Measurements from ENCODE around the gene SCNN1B.
"Not testable (repeated sequence)": the region's sequence is repeated elsewhere in the genome, so short reads cannot be mapped to it uniquely, and the experiment has no call there.

The SCNN1B gene, protein sequence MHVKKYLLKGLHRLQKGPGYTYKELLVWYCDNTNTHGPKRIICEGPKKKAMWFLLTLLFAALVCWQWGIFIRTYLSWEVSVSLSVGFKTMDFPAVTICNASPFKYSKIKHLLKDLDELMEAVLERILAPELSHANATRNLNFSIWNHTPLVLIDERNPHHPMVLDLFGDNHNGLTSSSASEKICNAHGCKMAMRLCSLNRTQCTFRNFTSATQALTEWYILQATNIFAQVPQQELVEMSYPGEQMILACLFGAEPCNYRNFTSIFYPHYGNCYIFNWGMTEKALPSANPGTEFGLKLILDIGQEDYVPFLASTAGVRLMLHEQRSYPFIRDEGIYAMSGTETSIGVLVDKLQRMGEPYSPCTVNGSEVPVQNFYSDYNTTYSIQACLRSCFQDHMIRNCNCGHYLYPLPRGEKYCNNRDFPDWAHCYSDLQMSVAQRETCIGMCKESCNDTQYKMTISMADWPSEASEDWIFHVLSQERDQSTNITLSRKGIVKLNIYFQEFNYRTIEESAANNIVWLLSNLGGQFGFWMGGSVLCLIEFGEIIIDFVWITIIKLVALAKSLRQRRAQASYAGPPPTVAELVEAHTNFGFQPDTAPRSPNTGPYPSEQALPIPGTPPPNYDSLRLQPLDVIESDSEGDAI

GRCh38 chr16:23302045-23302956, at the start of gene SCNN1B:
TSS of gene SCNN1B (plus strand) at chr16:23302302. CDS start at chr16:23348600, 46,298 bp downstream.
- Mint-ChIP-seq H3K27me3 (peaks cover 30% of the 10 kb centered on the region), H3K4me1 (ENCODE audit: low read depth) (peaks cover 3% of the 10 kb centered on the region), H3K9me3 (ENCODE audit: low read depth) (no peaks in the 10 kb centered on the region), H3K27ac (no peak within 1 kb of the TSS), H3K4me3 (no peak within 1 kb of the TSS), H3K36me3 (no peaks in the 10 kb centered on the region)

DNA sequence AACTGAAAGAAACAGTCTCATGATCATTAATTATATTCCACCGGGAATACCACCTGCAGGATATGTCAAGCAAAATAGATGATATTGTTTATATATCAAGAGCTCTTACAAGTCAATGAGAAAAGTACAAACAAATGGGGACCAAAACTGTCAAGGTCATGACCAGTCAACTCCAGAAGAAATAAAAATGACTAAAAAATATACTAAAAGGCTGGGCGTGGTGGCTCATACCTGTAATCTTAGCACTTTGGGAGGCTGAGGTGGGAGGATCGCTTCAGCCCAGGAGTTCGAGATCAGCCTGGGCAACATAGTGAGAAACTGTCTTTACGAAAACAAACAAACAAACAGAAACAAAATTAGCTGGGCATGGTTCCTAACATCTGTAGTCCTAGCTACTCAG, 49.8 kb upstream of the SCNN1B start:
- Mint-ChIP-seq H3K4me3 (no peak overlapping the region), H3K4me1 (ENCODE audit: low read depth) (no peaks in the 10 kb centered on the region), H3K27me3 (peaks cover 11% of the 10 kb centered on the region), H3K36me3 (no peaks in the 10 kb centered on the region), H3K27ac (no peak overlapping the region), H3K9me3 (ENCODE audit: low read depth) (peaks cover 13% of the 10 kb centered on the region)

- Mint-ChIP-seq H3K27me3 (peaks cover 17% of the 10 kb centered on the region), H3K9me3 (ENCODE audit: low read depth) (peaks cover 13% of the 10 kb centered on the region)
- not testable (repeated sequence) for H3K36me3 Mint-ChIP-seq; H3K4me3 Mint-ChIP-seq; H3K27ac Mint-ChIP-seq; H3K4me1 Mint-ChIP-seq (ENCODE audit: low read depth)
These were observed 48.5 kb upstream of the SCNN1B start for GRCh38 chr16:23253650-23254049.

DNA sequence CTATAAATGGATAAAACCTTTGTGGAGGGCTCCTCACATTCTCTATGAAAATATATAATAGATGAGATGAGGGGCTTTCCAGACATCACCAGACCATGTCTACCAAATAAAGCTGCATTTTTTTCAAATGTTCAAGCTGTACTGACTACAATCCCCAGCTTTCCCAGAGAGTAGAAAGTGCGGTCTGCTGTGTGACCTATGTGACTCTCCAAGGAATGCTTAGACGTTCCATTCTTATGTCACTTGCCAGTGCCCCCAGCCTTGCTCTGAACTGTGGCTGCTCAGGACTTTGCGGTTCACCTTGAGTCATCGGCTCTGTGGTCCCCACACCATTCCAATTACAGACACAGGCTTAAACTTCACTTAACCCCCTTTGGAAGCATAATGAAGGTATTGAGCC, 47.8 kb upstream of the SCNN1B start:
- peaks cover 13% of the 10 kb centered on the region for H3K9me3 Mint-ChIP-seq (ENCODE audit: low read depth)
- no peak overlapping the region for H3K4me3 Mint-ChIP-seq

DNA sequence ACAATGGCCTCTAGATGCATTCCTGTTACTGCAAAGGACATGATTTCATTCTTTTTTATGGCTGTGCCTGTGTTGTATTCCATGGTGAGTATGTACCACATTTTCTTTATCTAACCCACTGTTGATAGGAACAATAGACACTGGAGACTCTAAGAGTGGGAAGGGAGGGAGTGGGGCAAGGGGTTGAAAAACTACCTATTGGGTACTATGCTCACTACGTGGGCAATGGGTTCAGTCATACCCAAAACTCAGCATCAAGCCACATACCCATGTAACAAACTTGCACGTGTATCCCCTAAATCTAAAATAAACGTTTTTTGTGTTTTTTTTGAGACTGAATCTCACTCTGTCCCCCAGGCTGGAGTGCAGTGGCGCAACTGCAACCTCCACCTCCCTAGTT, 47.1 kb upstream of the SCNN1B start:
- Mint-ChIP-seq H3K4me1 (ENCODE audit: low read depth) (no peaks in the 10 kb centered on the region), H3K36me3 (no peaks in the 10 kb centered on the region), H3K27ac (no peak overlapping the region), H3K27me3 (peaks cover 15% of the 10 kb centered on the region), H3K9me3 (ENCODE audit: low read depth) (peaks cover 7% of the 10 kb centered on the region), H3K4me3 (no peak overlapping the region)

More for the DNA sequence above, 47.8 kb upstream of the SCNN1B start:
- peaks cover 17% of the 10 kb centered on the region for H3K27me3 Mint-ChIP-seq
- H3K4me1 Mint-ChIP-seq (ENCODE audit: low read depth) = no peaks in the 10 kb centered on the region
- no peaks in the 10 kb centered on the region for H3K36me3 Mint-ChIP-seq
- no peak overlapping the region for H3K27ac Mint-ChIP-seq

GRCh38 chr16:23256440-23256839, 45.7 kb upstream of the SCNN1B start:
- H3K9me3 Mint-ChIP-seq (ENCODE audit: low read depth) = no peaks in the 10 kb centered on the region
- no peak overlapping the region for H3K27ac Mint-ChIP-seq
- no peaks in the 10 kb centered on the region for H3K4me1 Mint-ChIP-seq (ENCODE audit: low read depth)
- no peak overlapping the region for H3K4me3 Mint-ChIP-seq
- no peaks in the 10 kb centered on the region for H3K36me3 Mint-ChIP-seq
- peaks cover 15% of the 10 kb centered on the region for H3K27me3 Mint-ChIP-seq

DNA sequence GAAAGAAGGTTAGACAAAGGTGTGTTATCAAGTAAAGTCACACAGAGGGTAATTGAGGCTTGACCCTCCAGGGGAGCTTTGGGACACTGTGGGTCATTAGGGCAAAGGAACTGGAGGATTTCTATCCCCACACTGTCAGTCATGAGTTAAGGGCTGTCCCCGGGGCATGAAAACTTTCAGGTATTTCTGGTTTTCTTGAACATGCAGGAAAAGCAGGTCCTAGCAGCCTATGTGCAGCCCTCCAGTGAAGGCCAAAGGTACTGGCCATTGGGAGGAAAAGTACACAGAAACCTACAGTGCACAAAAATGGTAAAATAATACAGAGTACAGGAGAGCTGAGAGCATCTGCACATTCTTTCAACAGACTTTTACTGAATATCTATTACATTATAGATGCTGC, 44.4 kb upstream of the SCNN1B start:
- Mint-ChIP-seq H3K36me3 (no peaks in the 10 kb centered on the region), H3K4me3 (no peak overlapping the region), H3K9me3 (ENCODE audit: low read depth) (no peaks in the 10 kb centered on the region), H3K27me3 (peaks cover 16% of the 10 kb centered on the region), H3K4me1 (ENCODE audit: low read depth) (no peaks in the 10 kb centered on the region), H3K27ac (no peak overlapping the region)

DNA sequence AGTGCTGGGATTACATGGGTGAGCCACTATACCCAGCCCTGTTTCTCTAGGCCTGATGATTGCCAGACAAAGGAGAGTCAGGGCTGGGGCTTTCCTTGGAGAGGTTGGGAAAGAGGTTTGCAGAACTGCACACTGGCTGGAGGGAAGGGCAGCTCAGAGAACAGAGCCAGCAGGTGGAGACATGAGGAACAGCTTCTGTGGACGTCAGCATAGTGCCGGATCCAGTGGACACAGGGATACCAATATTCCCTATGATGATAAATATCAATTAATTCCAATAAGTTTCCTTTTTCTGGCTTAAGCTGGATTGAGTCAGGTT, 43.2 kb upstream of the SCNN1B start:
- Mint-ChIP-seq H3K4me3 (no peak overlapping the region), H3K9me3 (ENCODE audit: low read depth) (no peaks in the 10 kb centered on the region), H3K36me3 (no peaks in the 10 kb centered on the region), H3K27ac (no peak overlapping the region), H3K27me3 (peaks cover 16% of the 10 kb centered on the region), H3K4me1 (ENCODE audit: low read depth) (no peaks in the 10 kb centered on the region)

GRCh38 chr16:23267647-23268046, 34.5 kb upstream of the SCNN1B start:
- Mint-ChIP-seq H3K27me3 (peaks cover 11% of the 10 kb centered on the region), H3K36me3 (no peaks in the 10 kb centered on the region), H3K4me3 (no peak overlapping the region), H3K9me3 (ENCODE audit: low read depth) (no peaks in the 10 kb centered on the region), H3K27ac (no peak overlapping the region), H3K4me1 (ENCODE audit: low read depth) (no peaks in the 10 kb centered on the region)

DNA sequence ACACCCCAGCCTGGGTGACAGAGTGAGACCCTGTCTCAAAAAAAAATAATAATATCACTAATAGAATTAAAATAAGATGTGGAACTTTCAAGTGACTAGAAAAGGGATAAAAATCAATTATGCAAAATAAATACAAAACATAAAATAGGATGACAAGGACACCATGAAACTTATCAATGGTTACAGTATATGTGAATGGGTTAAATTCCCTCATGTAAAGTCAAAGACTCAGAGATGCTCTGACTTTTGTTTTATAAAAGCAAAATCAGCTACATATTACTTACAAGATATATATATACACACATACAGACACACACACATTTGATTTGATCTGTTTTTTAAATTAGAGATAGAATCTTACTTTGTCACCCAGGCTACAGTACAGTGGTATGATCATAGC, 33.5 kb upstream of the SCNN1B start:
- Mint-ChIP-seq H3K4me3 (no peak overlapping the region), H3K9me3 (ENCODE audit: low read depth) (no peaks in the 10 kb centered on the region), H3K27me3 (peaks cover 11% of the 10 kb centered on the region), H3K27ac (no peak overlapping the region), H3K4me1 (ENCODE audit: low read depth) (no peaks in the 10 kb centered on the region), H3K36me3 (no peaks in the 10 kb centered on the region)

DNA sequence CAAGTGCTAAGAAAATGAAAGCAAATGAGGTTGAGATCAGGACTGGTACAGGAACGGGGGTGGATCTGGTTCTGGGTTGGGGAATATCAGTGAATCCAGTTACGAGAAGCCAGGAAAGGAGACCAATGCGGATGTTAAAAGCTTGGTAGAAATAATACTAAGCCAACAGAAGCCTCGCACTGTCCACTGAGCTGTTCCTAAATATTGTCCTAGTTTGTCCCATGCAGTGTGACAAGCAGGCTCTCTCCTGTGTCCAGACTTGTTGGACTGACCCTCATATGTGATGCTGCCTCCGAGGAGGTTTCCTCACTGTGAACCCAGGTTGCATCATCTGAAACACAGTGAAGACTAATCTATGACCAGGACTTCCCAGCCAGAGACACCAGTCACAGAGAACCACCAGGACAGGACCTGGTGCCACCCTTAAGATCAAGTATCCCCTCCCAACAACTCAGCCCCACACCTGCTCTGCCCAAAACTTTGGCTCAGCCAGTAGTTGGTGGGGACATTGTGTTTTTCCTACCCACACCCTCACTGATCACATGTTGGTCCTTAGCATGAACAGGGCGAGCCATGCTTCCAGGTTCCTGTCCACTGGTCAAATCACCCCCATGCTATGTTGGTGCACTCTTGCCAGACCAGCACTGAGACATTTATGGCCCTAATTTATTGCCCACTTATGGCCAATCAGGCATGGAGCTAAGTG, 32.7 kb upstream of the SCNN1B start:
- Mint-ChIP-seq H3K4me1 (ENCODE audit: low read depth) (no peaks in the 10 kb centered on the region), H3K27ac (no peak overlapping the region), H3K9me3 (ENCODE audit: low read depth) (no peaks in the 10 kb centered on the region), H3K36me3 (no peaks in the 10 kb centered on the region), H3K4me3 (no peak overlapping the region), H3K27me3 (peaks cover 11% of the 10 kb centered on the region)

- Mint-ChIP-seq H3K27ac (no peak overlapping the region), H3K4me3 (no peak overlapping the region), H3K9me3 (ENCODE audit: low read depth) (peaks cover 7% of the 10 kb centered on the region), H3K27me3 (peaks cover 21% of the 10 kb centered on the region), H3K4me1 (ENCODE audit: low read depth) (no peaks in the 10 kb centered on the region), H3K36me3 (peaks cover 2% of the 10 kb centered on the region)
These were observed 31.4 kb upstream of the SCNN1B start for GRCh38 chr16:23270654-23271053.

- Mint-ChIP-seq H3K27me3 (peaks cover 29% of the 10 kb centered on the region), H3K36me3 (peaks cover 2% of the 10 kb centered on the region), H3K4me1 (ENCODE audit: low read depth) (no peaks in the 10 kb centered on the region), H3K4me3 (no peak overlapping the region), H3K27ac (no peak overlapping the region), H3K9me3 (ENCODE audit: low read depth) (peaks cover 7% of the 10 kb centered on the region)
These were observed 27.1 kb upstream of the SCNN1B start for GRCh38 chr16:23274968-23275367.

DNA sequence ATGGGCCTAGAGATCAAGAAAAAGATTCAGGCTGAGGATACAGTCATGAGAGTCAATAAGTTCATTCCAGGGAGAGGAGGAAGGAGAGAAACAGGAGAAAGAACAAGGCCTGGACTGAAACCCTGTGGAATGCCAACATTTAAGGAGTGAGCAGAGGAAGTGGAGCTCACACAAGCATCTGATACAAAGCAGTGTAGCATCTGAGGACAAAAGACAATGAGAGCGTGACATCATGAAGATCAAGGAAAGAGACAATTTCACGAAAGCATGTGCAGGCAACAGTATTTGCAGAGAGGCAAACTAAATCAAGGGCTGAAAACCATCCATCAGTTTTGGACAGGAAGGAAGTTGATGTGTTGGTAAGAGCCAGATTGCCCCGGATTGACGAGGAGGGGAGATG, 25.3 kb upstream of the SCNN1B start:
- Mint-ChIP-seq H3K9me3 (ENCODE audit: low read depth) (peaks cover 7% of the 10 kb centered on the region), H3K36me3 (peaks cover 2% of the 10 kb centered on the region), H3K27me3 (peaks cover 39% of the 10 kb centered on the region), H3K4me1 (ENCODE audit: low read depth) (no peaks in the 10 kb centered on the region), H3K27ac (no peak overlapping the region), H3K4me3 (no peak overlapping the region)

All from activated naive CD8-positive, alpha-beta T cell (primary cell).